A549 treated with DMSO at 1 μM for 4 hours (cell line): Measurements from ENCODE around the gene DEF6. TPM values are rescaled to one million over a fixed set of nuclear protein-coding genes. Genes with fewer than 3 reads are reported as not detected.

Source experiments
- total RNA-seq: library from RNA; stranded (reverse); fragments of 200-300 nt; extraction: Qiagen RNA extraction; gene quantifications from 5 replicates; pipeline ENCODE4 v1.2.3, GENCODE V29; 2022; ENCODE audit warnings: low read depth

DEF6 gene
- total RNA-seq = 0.03 to 0.30 TPM (median 0.08 TPM) in 3 of 5 replicates, not detected in the others

GRCh38 chr6:35297601-35298481 is at the start of gene DEF6:
Gene DEF6 (plus strand): TSS chr6:35297818. CDS start chr6:35297857, 39 bp downstream.

GRCh38 chr6:35259194-35259947 is 38.2 kb upstream of the DEF6 start, which contains the start of gene ZNF76:
Gene ZNF76 (plus strand): TSS chr6:35259735. CDS start chr6:35281152, 21,417 bp downstream.

GRCh38 chr6:35342258-35343091 is 44.9 kb downstream of the DEF6 start, which contains the start of gene PPARD:
Gene PPARD (plus strand): TSS chr6:35342558. CDS start chr6:35411088, 68,530 bp downstream.

Other genes starting within 250 kb of the DEF6 start
- gene TCP11, start 156.5 kb upstream of the DEF6 start, total RNA-seq = not detected in 5 replicates
- gene SCUBE3, start 83.9 kb upstream of the DEF6 start, total RNA-seq = 0.05 to 0.07 TPM (median 0.06 TPM) in 5 replicates
- gene ZNF76, start 38.1 kb upstream of the DEF6 start, total RNA-seq = 8.8 to 11.0 TPM (median 9.5 TPM) in 5 replicates
- gene PPARD, start 44.7 kb downstream of the DEF6 start, total RNA-seq = 5.0 to 7.0 TPM (median 5.9 TPM) in 5 replicates
- gene FANCE, start 154.5 kb downstream of the DEF6 start, total RNA-seq = 2.5 to 3.3 TPM (median 3.0 TPM) in 5 replicates
- 1,465 to 1,587 TPM (median 1,503 TPM) in 5 replicates for gene RPL10A, start 170.6 kb downstream of the DEF6 start, total RNA-seq
- gene TEAD3, start 199.3 kb downstream of the DEF6 start, total RNA-seq = 4.2 to 6.2 TPM (median 5.7 TPM) in 5 replicates
- gene TULP1, start 215.1 kb downstream of the DEF6 start, total RNA-seq = not detected in 5 replicates